B cell (primary cell): ENCODE results near the gene TMEM82.

ENCODE experiments used
- EZH2 ChIP-seq: IDR thresholded peaks from 2 replicates; pipeline ENCODE4 v1.6.1; 2012; ENCODE audit warnings: borderline replicate concordance, low read depth, mild to moderate bottlenecking, moderate library complexity, low read length; ENCODE audit not compliant: insufficient read depth, poor library complexity, severe bottlenecking
- TF ChIP-seq, protein P1 (sequence below): fragments of 200-600 bp; IDR thresholded peaks from one replicate; pipeline ENCODE4 v1.8.0; 2022; ENCODE audit warnings: antibody characterized with exemption, mild to moderate bottlenecking

DNA sequence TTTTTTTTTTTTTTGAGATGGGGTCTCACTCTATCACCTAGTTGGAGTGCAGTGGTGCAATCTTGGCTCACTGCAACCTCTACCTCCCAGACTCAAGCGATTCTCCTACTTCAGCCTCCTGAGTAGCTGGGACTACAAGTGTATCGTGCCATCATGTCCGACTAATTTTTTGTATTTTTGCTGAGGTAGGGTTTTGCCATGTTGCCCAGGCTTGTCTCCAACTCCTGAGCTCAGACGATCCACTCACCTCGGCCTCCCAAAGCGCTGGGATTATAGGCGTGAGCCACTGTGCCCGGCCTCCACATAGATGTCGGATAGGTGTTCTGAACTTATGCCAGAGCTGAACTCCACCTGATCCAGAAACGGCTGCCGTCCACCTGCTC lies 37.1 kb upstream of the TMEM82 start:
- TF ChIP-seq, protein P1, sequence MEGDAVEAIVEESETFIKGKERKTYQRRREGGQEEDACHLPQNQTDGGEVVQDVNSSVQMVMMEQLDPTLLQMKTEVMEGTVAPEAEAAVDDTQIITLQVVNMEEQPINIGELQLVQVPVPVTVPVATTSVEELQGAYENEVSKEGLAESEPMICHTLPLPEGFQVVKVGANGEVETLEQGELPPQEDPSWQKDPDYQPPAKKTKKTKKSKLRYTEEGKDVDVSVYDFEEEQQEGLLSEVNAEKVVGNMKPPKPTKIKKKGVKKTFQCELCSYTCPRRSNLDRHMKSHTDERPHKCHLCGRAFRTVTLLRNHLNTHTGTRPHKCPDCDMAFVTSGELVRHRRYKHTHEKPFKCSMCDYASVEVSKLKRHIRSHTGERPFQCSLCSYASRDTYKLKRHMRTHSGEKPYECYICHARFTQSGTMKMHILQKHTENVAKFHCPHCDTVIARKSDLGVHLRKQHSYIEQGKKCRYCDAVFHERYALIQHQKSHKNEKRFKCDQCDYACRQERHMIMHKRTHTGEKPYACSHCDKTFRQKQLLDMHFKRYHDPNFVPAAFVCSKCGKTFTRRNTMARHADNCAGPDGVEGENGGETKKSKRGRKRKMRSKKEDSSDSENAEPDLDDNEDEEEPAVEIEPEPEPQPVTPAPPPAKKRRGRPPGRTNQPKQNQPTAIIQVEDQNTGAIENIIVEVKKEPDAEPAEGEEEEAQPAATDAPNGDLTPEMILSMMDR: no peak
- TF ChIP-seq EZH2: no peak
